Fibroblast of skin of abdomen (primary cell): Measurements from ENCODE around the gene PCDHB7.
"Not testable (repeated sequence)": the region's sequence is repeated elsewhere in the genome, so short reads cannot be mapped to it uniquely, and the experiment has no call there.

Experiments
- DNase-seq: peaks from one replicate; pipeline ENCODE4 v3.0.0-alpha.2; 2013

Gene PCDHB7

DNA sequence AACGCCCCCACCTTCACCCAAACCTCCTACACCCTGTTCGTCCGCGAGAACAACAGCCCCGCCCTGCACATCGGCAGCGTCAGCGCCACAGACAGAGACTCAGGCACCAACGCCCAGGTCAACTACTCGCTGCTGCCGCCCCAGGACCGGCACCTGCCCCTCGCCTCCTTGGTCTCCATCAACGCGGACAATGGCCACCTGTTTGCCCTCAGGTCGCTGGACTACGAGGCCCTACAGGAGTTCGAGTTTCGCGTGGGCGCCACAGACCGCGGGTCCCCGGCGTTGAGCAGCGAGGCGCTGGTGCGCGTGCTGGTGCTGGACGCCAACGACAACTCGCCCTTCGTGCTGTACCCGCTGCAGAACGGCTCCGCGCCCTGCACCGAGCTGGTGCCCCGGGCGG, 52.4 kb downstream of the PCDHB7 start:
- DNase-seq = not testable (repeated sequence)

DNA sequence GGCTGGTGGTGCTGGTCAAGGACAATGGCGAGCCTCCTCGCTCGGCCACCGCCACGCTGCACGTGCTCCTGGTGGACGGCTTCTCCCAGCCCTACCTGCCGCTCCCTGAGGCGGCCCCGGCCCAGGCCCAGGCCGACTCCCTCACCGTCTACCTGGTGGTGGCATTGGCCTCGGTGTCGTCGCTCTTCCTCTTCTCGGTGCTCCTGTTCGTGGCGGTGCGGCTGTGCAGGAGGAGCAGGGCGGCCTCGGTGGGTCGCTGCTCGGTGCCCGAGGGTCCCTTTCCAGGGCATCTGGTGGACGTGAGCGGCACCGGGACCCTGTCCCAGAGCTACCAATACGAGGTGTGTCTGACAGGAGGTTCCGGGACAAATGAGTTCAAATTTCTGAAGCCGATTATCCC, 53.0 kb downstream of the PCDHB7 start:
- DNase-seq = not testable (repeated sequence)
